ENCODE results near the gene ALX4.

DNA sequence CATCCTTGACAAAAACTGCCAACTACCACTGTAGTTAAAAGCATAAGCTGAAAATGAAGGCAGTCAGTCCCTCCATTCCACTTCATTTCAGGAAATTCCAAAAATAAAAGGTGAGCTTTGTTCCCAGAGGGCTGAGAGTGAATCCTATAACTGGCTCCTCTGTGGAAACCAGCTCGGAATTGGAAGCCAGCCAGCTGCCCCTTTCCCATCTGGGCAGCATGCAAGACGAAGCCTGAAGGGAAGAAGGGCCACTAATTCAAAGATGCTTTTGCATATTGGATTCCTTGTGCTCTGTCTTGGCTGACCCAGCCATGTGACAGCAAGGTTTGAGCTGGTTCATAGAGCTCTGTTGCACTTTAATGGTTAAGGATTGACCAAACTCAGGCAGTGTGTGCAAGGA, 83.4 kb downstream of the ALX4 start:
- TF ChIP-seq POLR2A (IDR thresholded peaks at IDR 0.05; ENCODE audit: low read depth, low read length), result no peak
- no peak for TF ChIP-seq SPI1 (IDR thresholded peaks at IDR 0.05; ENCODE audit: low read depth, low read length)

Data from GM12891 (cell line).